HG03196 (cell line): ENCODE results near the gene RBFOX2.
"Not testable (repeated sequence)": the region's sequence is repeated elsewhere in the genome, so short reads cannot be mapped to it uniquely, and the experiment has no call there.

Experiments
- ATAC-seq: cut with Tn5 transposase; IDR thresholded peaks from one replicate; pipeline ENCODE4 v1.9.1; 2021; ENCODE audit not compliant: unreplicated experiment

Gene RBFOX2

DNA sequence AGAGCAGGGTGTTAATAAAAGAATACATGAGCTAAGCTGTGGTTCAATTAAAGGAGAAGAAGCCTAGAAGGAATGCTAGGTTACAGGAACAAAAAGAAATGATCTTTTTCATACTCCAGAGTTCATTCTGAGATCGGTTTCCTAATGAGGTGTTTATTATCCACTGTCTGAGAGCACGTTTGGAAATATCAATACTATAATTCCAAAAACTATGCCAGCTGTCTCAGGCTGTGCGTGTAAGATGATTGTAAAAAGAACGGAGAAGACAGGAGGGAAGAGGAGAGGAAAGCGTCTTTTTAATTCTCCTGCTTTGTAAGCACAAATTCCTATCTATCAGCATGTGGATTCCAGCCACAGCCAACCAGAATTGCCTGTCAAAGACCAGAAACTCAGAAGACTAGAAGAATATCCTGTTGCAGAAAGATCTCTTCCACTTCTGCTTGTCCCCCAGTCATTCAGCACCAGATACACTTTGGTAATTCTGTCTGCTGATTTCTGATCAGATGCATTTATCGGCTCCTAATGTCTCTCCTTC, 285.2 kb downstream of the RBFOX2 start:
- no peak for ATAC-seq

GRCh38 chr22:35742342-35743100, 286.1 kb downstream of the RBFOX2 start:
- ATAC-seq, result no peak

DNA sequence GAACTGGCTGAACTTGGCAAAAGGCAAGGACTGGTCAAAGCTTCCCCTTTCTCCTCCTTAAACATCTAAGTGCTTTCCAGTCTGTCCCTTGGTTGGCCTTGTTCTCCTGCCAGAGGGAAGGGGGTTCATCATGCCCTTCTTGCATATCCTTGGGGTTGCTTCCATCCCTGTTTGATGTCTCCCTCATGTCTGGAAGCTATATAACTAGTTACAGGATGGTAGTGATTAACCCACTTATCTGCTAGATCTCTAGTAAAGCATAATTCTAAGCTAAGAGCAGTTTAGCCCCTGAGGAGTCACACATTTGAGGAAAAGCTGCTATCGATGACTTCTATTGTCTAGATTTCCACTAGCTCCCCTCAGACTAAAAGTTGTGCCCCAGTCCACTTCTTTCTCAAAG, 288.0 kb downstream of the RBFOX2 start:
- ATAC-seq, result no peak

GRCh38 chr22:35739931-35740380, 288.7 kb downstream of the RBFOX2 start:
- no peak for ATAC-seq

DNA sequence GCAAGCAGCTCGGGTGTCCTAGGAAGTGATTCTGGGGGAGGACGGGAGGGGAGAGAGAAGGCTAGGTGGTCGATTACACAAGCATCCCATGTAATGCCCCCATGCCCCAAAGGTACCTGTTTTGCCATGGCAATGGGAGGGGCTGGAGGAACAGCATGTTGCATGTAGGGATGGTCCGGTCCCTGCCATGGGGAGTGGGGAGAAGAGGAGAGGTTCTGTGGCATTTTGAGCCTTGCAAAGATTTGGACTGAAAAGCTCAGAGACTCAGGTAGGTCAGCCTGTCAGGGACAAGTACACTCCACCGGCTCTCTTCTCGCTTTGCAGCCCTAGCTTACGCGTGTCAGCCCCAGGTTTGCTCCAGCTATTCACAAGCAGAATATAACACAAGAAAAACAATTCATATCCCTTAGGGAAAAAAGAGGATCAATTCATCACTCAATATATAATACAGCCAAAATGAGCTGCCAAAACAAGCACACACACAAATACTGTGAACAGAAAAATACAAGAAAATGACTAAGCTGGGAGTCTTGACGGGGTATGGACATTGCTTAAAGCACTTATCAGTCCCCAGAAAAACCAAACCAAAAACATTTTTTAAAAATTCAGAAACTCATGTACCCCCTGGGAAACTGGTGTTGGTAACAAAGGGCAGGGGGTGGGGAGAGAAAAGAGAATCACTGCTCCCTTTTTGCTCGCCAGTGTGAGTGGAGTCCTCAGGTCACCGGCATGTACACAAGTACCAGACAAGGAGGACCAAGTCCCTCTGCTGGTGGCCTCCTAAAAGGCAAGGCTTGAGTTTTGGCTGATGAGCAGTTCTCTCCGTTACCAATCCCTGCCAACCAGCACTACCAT, 289.3 kb downstream of the RBFOX2 start:
- no peak for ATAC-seq

GRCh38 chr22:35737886-35738285, 290.7 kb downstream of the RBFOX2 start:
- ATAC-seq, result not testable (repeated sequence)

DNA sequence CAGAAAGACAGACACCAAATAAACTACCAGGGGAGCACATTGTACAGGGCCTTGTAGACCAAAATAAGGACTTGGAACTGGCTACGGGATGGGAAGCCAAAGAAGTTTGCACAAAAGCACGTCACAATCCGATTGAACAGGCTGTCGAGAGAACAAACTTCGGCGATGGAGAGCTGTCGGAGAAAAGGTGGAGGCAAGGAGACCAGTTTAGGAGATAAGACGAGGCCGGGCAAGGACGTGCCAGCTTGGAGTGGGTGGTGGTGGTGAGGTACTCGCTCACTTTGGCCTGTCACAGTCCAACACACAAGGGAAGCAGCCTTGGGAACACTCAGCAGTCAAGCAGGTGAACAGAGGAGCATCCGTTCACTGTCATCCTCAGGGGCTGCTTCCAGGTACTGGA, 291.9 kb downstream of the RBFOX2 start:
- ATAC-seq, result no peak

DNA sequence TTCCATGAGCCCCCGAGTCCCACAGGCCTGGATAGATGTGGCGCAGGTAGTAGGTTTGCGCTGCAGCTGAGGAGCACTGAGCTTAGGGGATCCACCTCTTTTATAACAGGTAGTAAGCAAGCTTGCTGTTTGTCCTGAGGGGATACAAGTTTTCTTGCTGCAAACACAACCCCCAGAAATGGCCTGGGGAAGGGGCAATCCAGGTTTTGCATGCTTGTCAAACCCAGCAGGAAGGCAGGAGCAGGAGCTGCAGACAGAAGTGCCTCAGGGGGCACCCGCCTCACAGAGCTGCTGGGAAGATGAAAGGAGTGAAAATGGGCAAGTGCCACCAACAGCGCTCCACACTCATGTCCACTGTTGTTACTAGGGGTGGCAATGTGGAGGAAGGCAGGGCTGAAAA, 292.5 kb downstream of the RBFOX2 start:
- no peak for ATAC-seq

DNA sequence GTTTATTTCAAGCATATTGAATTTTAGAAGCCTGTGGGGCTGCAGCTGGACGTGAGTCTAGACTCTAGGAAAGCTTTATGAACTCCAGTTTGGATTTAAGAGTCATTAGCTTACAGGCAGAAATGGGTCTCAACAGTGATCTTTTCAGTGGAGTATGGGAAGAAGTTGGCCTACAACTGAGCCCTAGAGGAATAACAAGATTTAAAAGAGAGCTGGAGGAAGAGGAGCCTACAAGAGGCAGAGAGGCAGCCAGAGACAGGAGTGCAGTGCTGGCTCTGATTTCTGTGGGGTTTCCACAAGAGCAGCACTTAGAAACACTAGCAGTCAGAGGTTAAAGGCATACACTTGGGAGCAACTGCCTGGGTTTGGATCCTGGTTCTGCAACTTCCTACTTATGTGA, 293.1 kb downstream of the RBFOX2 start:
- ATAC-seq, result no peak

DNA sequence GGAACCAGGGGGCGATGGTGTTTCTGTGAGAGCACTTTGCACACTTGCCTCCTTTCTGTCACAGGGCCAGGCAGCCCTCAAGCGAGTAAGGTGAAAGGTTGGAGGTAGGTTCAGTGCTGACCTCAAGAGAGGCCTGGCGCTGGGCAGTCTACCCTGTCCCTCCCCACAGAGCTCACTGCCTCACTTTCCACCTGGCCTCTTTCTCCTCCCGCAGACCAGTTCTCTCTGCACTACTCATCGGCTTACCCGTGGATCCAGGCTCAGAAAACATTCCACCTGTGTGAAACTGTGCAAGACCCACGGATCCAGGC, 294.2 kb downstream of the RBFOX2 start:
- no peak for ATAC-seq

GRCh38 chr22:35733791-35734516, 294.7 kb downstream of the RBFOX2 start:
- ATAC-seq, result no peak

DNA sequence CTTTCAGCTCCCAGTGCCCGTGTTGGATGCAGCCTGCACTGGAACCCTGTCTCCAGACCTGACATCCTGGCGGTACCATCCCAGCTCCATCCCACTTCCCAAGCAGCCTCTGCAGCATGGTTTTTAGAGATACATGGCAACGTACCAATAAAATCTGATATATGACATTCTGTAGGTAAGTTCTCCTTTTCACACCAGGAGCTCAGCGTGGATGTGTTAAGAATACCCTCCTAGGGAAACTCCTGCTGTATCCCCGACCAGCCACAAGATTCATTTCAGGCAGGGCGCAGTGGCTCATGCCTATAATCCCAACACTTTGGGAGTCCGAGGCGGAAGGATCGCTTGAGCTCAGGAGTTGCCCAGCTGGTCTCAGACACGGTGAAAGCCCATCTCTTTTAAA, 295.6 kb downstream of the RBFOX2 start:
- no peak for ATAC-seq

DNA sequence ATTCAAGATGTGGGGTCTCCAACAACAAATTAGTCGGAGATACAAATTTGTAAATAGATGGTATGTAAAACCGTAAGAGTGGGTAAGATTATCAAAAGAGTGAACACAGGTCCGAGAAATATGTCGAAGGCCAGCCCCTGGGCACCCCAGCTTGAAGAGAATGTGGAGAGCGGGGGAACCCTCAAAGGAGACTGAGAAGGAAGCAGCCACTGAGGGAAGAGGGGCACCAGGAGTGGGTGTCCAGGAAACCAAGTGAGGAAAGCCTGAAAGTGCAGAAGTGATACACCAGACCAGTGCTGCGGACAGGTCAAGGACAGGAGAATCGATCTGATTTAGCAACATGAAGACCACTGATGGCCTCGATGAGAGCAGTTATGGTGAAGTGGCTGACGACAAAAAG, 296.5 kb downstream of the RBFOX2 start:
- no peak for ATAC-seq

DNA sequence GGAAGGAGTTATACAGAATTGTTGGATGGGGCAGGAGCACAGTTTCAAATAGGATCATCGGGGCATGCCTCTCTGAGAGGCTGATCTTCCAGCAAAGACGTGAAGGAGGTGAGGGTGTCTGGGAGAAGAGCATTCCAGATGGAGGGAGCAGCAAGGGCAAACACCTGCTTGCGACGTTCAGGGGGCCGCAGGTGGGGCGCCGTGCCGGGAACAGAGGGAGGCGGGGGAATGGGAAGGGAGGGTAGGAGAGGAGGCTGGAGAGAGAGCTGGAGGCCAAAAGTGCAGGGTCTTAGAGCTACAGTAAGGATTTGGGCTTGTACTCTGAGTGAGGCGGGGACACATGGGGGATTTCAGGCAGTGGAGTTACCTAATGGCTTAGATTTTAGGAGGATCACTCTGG, 297.3 kb downstream of the RBFOX2 start:
- ATAC-seq, result no peak

- no peak for ATAC-seq
These were observed 299.3 kb downstream of the RBFOX2 start for GRCh38 chr22:35729309-35729698.

DNA sequence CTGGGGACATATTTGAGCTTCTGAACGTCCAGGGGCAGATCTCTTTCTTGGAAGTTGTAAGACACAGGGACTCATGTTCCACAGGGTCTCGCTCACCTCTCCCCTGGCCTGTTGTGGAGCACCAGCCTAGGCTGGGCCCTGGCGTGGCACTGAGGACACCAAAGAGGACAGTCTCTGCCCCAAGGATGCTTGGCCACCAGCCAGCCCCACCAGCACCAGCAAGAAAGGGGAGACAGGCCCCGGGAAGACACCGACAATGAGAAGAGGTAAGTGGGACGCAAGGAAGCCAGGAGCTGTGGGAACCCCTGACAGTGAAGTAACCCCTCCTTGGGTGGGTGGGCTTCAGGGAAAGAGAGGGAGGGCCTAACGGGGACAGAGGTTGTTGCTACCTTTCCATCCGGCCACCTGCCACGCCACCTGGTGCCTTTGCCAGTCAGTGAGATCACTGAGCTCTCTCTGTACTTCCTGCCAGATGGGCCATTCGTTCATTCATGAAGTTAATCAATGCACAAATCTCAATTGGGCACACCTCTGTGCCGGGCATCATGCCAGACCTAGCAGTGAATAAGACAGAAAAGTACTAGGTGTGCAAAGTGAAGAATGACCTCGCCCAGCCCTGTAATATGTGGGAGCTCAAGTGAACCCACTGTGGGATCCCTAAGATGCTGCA, 299.9 kb downstream of the RBFOX2 start:
- ATAC-seq, result no peak

DNA sequence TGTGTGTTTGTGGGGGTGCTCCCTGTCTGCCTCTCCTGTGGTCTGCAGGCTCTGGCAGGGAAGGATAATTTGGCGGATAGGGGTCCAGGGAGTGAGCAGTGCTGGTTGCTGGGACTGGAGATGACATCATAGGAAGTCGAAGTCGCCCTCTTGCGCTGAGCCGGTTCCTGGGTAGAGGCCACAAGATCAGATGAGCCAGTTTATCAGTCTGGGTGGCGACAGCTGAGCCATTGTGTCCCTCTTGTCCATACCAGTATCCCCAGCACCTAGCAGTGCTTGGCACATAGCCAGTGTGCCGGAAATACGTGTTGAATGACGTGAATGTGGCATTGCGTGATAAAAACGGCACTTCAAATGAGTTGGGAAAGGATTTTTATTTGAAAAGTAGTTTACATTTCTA, 301.2 kb downstream of the RBFOX2 start:
- ATAC-seq, result no peak

GRCh38 chr22:35726933-35727332, 301.7 kb downstream of the RBFOX2 start:
- no peak for ATAC-seq

DNA sequence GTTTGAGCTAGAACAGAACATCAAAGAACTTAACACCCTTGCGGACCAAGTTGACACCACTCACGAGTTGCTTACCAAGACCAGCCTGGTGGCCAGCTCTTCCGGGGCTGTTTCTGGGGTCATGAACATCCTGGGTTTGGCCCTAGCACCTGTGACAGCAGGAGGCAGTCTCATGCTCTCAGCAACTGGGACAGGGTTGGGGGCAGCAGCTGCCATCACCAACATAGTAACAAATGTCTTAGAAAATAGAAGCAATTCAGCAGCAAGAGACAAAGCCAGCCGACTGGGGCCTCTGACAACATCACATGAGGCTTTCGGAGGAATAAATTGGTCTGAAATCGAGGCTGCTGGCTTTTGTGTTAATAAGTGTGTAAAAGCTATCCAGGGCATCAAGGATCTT, 302.2 kb downstream of the RBFOX2 start:
- ATAC-seq, result no peak

- no peak for ATAC-seq
These were observed 303.1 kb downstream of the RBFOX2 start for GRCh38 chr22:35725521-35725920.

GRCh38 chr22:35721960-35722359, 306.7 kb downstream of the RBFOX2 start:
- no peak for ATAC-seq
